K562 (cell line): Measurements from ENCODE around the gene VWDE. TPM values are rescaled to one million over a fixed set of nuclear protein-coding genes. Genes with fewer than 3 reads are reported as not detected.

Experiments used
- ATAC-seq: fragments of 200-7000 bp; cut with Tn5 transposase; 3 replicates; pipeline ENCODE4 v1.9.1; 2020; ENCODE audit warnings: moderate library complexity
- BruUV-seq: library from RNA; stranded (reverse); fragments of 400-500 nt; replicated peaks from 2 replicates; lab custom pipeline; 2021; lab: Mats Ljungman, UMichigan
- CTCF ChIA-PET: fragments of 300-600 bp; formaldehyde crosslinking; extraction: SDS; loops from one replicate; lab custom pipeline; 2021; ENCODE audit warnings: low intra/inter-chr PET ratio; lab: Yijun Ruan, JAX
- POLR2A ChIA-PET: fragments of 300-600, 350-650 bp; sonication (Branson Sonifier 250); formaldehyde crosslinking; extraction: SDS; loops from one replicate; lab custom pipeline; 2021; ENCODE audit warnings: antibody characterized with exemption, inconsistent platforms; lab: Yijun Ruan, JAX
- DNase-seq, 4 experiments: peaks; one replicate each; pipeline versions ENCODE4 v3.0.0 to v3.0.0-alpha.2; 2011 to 2018; ENCODE audit warnings: low spot score in 3 of 4, mixed read lengths in 3 of 4; ENCODE audit errors: extremely low read depth in 1 of 4
- FAIRE-seq: peaks from 2 replicates; lab custom pipeline; 2011; peaks lifted over from hg19 to GRCh38; lab: Jason Lieb, UNC
- H2AFZ ChIP-seq: 2 replicates; pipeline ENCODE4 v1.6.0; 2011; ENCODE audit warnings: low read depth, low read length, control low read depth, inconsistent platforms
- H3K27ac ChIP-seq: fragments of 200-600 bp; 3 replicates; pipeline ENCODE4 v1.8.0; 2011; ENCODE audit warnings: low read depth, mild to moderate bottlenecking, control low read depth, inconsistent platforms, low read length, moderate library complexity, mixed read lengths; ENCODE audit errors: extremely low read depth
- H3K27me3 ChIP-seq, 2 experiments: fragments of 300-600 bp in 1 of 2; 2 replicates in 1 of 2; 3 replicates in 1 of 2; pipeline versions ENCODE4 v1.6.0 to v1.8.0; 2011; ENCODE audit warnings: inconsistent platforms in 2 of 2, low read length in 2 of 2, mild to moderate bottlenecking in 1 of 2, mixed read lengths in 1 of 2, moderate library complexity in 1 of 2; ENCODE audit not compliant: control insufficient read depth in 2 of 2, insufficient read depth in 2 of 2
- H3K36me3 ChIP-seq: fragments of 300-600 bp; 3 replicates; pipeline ENCODE4 v1.8.0; 2011; ENCODE audit warnings: mild to moderate bottlenecking, low read length, inconsistent platforms; ENCODE audit not compliant: control insufficient read depth, insufficient read depth
- H3K4me1 ChIP-seq, 2 experiments: fragments of 200-600 bp in 1 of 2; replicated peaks in 1 of 2; 2 replicates in 1 of 2; 3 replicates in 1 of 2; pipeline versions ENCODE4 v1.5.1 to v1.8.0; 2011; ENCODE audit warnings: inconsistent platforms in 2 of 2, low read length in 2 of 2, mild to moderate bottlenecking in 1 of 2, mixed read lengths in 1 of 2, moderate library complexity in 1 of 2; ENCODE audit not compliant: control insufficient read depth in 2 of 2, insufficient read depth in 2 of 2
- H3K4me2 ChIP-seq: 2 replicates; pipeline ENCODE4 v1.6.1; 2011; ENCODE audit warnings: low read length, control low read depth, inconsistent platforms, mixed read lengths; ENCODE audit not compliant: insufficient read depth
- H3K4me3 ChIP-seq: fragments of 200-600 bp; sonication (generic), shearing (Covaris generic); 2 replicates; pipeline ENCODE4 v1.5.1; 2016; ENCODE audit warnings: control low read depth, inconsistent platforms
- H3K79me2 ChIP-seq: fragments of 200-600 bp; 3 replicates; pipeline ENCODE4 v1.8.0; 2011; ENCODE audit warnings: low read length, inconsistent platforms; ENCODE audit not compliant: control insufficient read depth, insufficient read depth
- H3K9ac ChIP-seq, 2 experiments: 2 replicates each; pipeline versions ENCODE4 v1.6.0 to v1.6.1; 2011; ENCODE audit warnings: low read depth in 2 of 2, low read length in 2 of 2, control low read depth in 1 of 2, inconsistent platforms in 1 of 2, mild to moderate bottlenecking in 1 of 2, mixed read lengths in 1 of 2; ENCODE audit not compliant: insufficient read depth in 1 of 2
- H3K9me1 ChIP-seq: one replicate; pipeline ENCODE4 v1.6.0; 2011; ENCODE audit warnings: inconsistent platforms, mild to moderate bottlenecking, low read length, moderate library complexity; ENCODE audit not compliant: control insufficient read depth, insufficient read depth
- H3K9me3 ChIP-seq: replicated peaks from 2 replicates; pipeline ENCODE4 v1.5.1; 2011; ENCODE audit warnings: low read depth, low read length, inconsistent platforms; ENCODE audit not compliant: control insufficient read depth, insufficient read depth
- H4K20me1 ChIP-seq: replicated peaks from 2 replicates; pipeline ENCODE4 v1.6.1; 2011; ENCODE audit warnings: low read length, inconsistent platforms, mixed read lengths; ENCODE audit not compliant: control insufficient read depth, insufficient read depth
- CBFA2T3 ChIP-seq: fragments of 450-650 bp; IDR thresholded peaks from 2 replicates; pipeline ENCODE4 v1.6.1; 2017
- CBX3 ChIP-seq, 2 experiments: IDR thresholded peaks; 1 replicate in 1 of 2; 2 replicates in 1 of 2; pipeline ENCODE4 v1.6.1; 2012; ENCODE audit warnings: inconsistent platforms in 2 of 2, low read length in 2 of 2, borderline replicate concordance in 1 of 2, control low read depth in 1 of 2
- MAFG ChIP-seq: fragments of 450-650 bp; conservative IDR thresholded peaks from 2 replicates; pipeline ENCODE4 v1.6.1; 2016; ENCODE audit warnings: missing genetic modification characterization, missing compliant biosample characterization
- in situ Hi-C: fragments of 300-500 bp; cut with MboI; formaldehyde crosslinking; loops from 4 replicates; pipeline ENCODE4 v1.15.0; 2018; ENCODE audit warnings: inconsistent platforms, mixed read lengths
- intact Hi-C: fragments of 100-400 bp; cut with micrococcal nuclease; formaldehyde crosslinking; loops from 2 replicates; pipeline ENCODE4 v1.14.2; 2022
- polyA plus RNA-seq, 8 experiments: library from polyadenylated mRNA; depleted of rRNA in 4 of 8; stranded (reverse) in 5 of 8; unstranded in 3 of 8; fragments of >200 nt; fragmentation: Nextera tagmentation in 2 of 8; fragmentation: Illumina TruSeq in 1 of 8; extraction: Ambion mirVana in 2 of 8; extraction: Trizol in 1 of 8; gene quantifications; 2 replicates each; pipeline versions ENCODE4 v1.2.1 to v1.2.3, GENCODE V29; 2011 to 2014; ENCODE audit warnings: inconsistent platforms in 1 of 8, missing spikeins in 1 of 8
- total RNA-seq, 7 experiments: library from RNA; depleted of rRNA in 6 of 7; stranded (reverse); fragments of >200 nt in 6 of 7; fragmentation: Illumina TruSeq in 2 of 7; extraction: Trizol in 2 of 7; gene quantifications; 2 replicates each; pipeline versions ENCODE4 v1.2.1 to v1.2.3, GENCODE V29; 2011 to 2021; ENCODE audit warnings: low replicate concordance in 1 of 7
- TF ChIP-seq, protein P1 (sequence below): sonication (generic); formaldehyde crosslinking; IDR thresholded peaks from 2 replicates; pipeline ENCODE4 v1.8.0; 2022; ENCODE audit warnings: missing genetic modification reagents, mild to moderate bottlenecking, borderline replicate concordance
- TF ChIP-seq, protein P2 (sequence below): sonication (generic); formaldehyde crosslinking; IDR thresholded peaks from 2 replicates; pipeline ENCODE4 v1.8.0; 2023; ENCODE audit warnings: missing genetic modification reagents, mild to moderate bottlenecking, borderline replicate concordance

VWDE gene
- total and polyA plus RNA-seq, 9 of the 15 experiments (the other 6 are each of a cell fraction or from before 2014, with no cell fraction given), result 40.6 to 162 (median 95.2) TPM

DNA sequence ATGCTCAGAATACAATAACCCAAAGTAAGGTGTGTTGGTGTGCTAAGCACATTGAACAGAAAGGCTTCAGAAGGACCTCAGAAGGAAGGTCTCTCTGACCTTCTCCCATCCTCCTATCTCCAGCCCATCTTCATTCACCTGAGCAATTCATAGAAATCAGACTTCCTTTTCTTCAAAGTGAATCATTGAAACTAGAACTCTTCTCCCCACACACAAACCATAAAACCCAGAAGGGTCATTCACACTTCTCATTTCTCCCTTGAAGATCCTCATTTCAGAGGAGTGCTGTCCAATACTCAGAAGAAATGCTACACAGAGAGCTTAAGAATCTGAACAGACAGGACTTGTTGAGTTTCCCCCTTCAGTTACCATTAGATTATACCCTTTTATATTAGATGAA, 89.5 kb downstream of the VWDE start:
- TF ChIP-seq CBFA2T3, result no peak
- TF ChIP-seq, protein P1, sequence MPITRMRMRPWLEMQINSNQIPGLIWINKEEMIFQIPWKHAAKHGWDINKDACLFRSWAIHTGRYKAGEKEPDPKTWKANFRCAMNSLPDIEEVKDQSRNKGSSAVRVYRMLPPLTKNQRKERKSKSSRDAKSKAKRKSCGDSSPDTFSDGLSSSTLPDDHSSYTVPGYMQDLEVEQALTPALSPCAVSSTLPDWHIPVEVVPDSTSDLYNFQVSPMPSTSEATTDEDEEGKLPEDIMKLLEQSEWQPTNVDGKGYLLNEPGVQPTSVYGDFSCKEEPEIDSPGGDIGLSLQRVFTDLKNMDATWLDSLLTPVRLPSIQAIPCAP (CRISPR knock-in tag), result no peak
- no peak for TF ChIP-seq CBX3 (IDR thresholded peaks at IDR 0.05; ENCODE audit: borderline replicate concordance in 1 of 2, low read length in 2 of 2)
- no peak for TF ChIP-seq MAFG (tag)
- TF ChIP-seq, protein P2, sequence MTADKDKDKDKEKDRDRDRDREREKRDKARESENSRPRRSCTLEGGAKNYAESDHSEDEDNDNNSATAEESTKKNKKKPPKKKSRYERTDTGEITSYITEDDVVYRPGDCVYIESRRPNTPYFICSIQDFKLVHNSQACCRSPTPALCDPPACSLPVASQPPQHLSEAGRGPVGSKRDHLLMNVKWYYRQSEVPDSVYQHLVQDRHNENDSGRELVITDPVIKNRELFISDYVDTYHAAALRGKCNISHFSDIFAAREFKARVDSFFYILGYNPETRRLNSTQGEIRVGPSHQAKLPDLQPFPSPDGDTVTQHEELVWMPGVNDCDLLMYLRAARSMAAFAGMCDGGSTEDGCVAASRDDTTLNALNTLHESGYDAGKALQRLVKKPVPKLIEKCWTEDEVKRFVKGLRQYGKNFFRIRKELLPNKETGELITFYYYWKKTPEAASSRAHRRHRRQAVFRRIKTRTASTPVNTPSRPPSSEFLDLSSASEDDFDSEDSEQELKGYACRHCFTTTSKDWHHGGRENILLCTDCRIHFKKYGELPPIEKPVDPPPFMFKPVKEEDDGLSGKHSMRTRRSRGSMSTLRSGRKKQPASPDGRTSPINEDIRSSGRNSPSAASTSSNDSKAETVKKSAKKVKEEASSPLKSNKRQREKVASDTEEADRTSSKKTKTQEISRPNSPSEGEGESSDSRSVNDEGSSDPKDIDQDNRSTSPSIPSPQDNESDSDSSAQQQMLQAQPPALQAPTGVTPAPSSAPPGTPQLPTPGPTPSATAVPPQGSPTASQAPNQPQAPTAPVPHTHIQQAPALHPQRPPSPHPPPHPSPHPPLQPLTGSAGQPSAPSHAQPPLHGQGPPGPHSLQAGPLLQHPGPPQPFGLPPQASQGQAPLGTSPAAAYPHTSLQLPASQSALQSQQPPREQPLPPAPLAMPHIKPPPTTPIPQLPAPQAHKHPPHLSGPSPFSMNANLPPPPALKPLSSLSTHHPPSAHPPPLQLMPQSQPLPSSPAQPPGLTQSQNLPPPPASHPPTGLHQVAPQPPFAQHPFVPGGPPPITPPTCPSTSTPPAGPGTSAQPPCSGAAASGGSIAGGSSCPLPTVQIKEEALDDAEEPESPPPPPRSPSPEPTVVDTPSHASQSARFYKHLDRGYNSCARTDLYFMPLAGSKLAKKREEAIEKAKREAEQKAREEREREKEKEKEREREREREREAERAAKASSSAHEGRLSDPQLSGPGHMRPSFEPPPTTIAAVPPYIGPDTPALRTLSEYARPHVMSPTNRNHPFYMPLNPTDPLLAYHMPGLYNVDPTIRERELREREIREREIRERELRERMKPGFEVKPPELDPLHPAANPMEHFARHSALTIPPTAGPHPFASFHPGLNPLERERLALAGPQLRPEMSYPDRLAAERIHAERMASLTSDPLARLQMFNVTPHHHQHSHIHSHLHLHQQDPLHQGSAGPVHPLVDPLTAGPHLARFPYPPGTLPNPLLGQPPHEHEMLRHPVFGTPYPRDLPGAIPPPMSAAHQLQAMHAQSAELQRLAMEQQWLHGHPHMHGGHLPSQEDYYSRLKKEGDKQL (CRISPR knock-in tag), result no peak
- no peak overlapping the region for H2AFZ ChIP-seq
- CTCF ChIA-PET, result no interaction called here
- no peak overlapping the region for H3K4me3 ChIP-seq
- H3K79me2 ChIP-seq, result no peaks in the 10 kb centered on the region
- no peaks in the 10 kb centered on the region for H3K27me3 ChIP-seq
- ATAC-seq (no peak), DNase-seq (no peak), FAIRE-seq (no peak)
- H3K27ac ChIP-seq, result no peak overlapping the region
- H3K9ac ChIP-seq, result no peak overlapping the region
- H3K36me3 ChIP-seq, result peaks cover 16% of the 10 kb centered on the region
- H3K9me1 ChIP-seq, result no peaks in the 10 kb centered on the region
- no peaks in the 10 kb centered on the region for H4K20me1 ChIP-seq
- no TSS peak for BruUV-seq
- no peaks in the 10 kb centered on the region for H3K4me1 ChIP-seq
- POLR2A ChIA-PET, result no interaction called here
- intact Hi-C loops, result no loop called here
- in situ Hi-C loops, result no loop called here
- no peak overlapping the region for H3K4me2 ChIP-seq
- H3K9me3 ChIP-seq, result no peaks in the 10 kb centered on the region
